ENCODE data around the gene RPH3AL. TPM values are rescaled to one million over a fixed set of nuclear protein-coding genes. Genes with fewer than 3 reads are reported as not detected.

The RPH3AL gene
- polyA plus RNA-seq, 1 experiment: 4.0 TPM

DNA sequence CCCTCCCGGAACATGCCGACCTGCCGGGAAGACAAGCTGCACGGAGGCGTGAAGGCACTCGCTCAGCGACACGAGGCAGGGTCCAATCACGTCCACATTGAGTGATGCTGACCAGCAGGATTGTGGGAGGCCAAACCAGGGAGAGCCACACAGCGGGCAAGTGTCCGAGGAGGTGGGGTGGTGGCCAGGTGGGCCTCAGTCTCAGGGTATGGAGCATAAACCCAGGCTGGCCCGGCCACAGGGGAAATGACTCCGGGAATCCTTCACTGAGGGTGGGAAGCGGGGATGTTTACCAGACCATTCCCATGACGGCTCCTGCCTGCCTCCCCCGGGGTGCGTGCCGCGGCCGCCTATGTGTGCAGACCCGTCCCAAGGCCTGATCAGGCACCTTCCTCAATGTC, 62.5 kb downstream of the RPH3AL start:
- DNase-seq (ENCODE audit: low read depth): no peak
- Histone ChIP-seq H3K4me3 (ENCODE audit: low read depth, low read length) (no peak overlapping the region), H3K27me3 (ENCODE audit: control insufficient read depth, insufficient read depth, low read length) (peaks cover 3% of the 10 kb centered on the region), H3K36me3 (ENCODE audit: control insufficient read depth, insufficient read depth, low read length) (no peaks in the 10 kb centered on the region)
- ChIA-PET POLR2A (no interaction called here), CTCF (no interaction called here)
- TF ChIP-seq, protein P1, sequence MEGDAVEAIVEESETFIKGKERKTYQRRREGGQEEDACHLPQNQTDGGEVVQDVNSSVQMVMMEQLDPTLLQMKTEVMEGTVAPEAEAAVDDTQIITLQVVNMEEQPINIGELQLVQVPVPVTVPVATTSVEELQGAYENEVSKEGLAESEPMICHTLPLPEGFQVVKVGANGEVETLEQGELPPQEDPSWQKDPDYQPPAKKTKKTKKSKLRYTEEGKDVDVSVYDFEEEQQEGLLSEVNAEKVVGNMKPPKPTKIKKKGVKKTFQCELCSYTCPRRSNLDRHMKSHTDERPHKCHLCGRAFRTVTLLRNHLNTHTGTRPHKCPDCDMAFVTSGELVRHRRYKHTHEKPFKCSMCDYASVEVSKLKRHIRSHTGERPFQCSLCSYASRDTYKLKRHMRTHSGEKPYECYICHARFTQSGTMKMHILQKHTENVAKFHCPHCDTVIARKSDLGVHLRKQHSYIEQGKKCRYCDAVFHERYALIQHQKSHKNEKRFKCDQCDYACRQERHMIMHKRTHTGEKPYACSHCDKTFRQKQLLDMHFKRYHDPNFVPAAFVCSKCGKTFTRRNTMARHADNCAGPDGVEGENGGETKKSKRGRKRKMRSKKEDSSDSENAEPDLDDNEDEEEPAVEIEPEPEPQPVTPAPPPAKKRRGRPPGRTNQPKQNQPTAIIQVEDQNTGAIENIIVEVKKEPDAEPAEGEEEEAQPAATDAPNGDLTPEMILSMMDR (IDR thresholded peaks at IDR 0.05; ENCODE audit: insufficient read depth, low read depth, low read length): no peak

- TF ChIP-seq, protein P1 (IDR thresholded peaks at IDR 0.05; ENCODE audit: insufficient read depth, low read depth, low read length): no peak
- no peak overlapping the region for H3K4me3 ChIP-seq (ENCODE audit: low read depth, low read length)
- CTCF ChIA-PET: no interaction called here
- no peak for DNase-seq (ENCODE audit: low read depth)
- peaks cover 3% of the 10 kb centered on the region for H3K27me3 ChIP-seq (ENCODE audit: control insufficient read depth, insufficient read depth, low read length)
- no peaks in the 10 kb centered on the region for H3K36me3 ChIP-seq (ENCODE audit: control insufficient read depth, insufficient read depth, low read length)
- POLR2A ChIA-PET: no interaction called here
Observed at GRCh38 chr17:289409-289808, 63.2 kb downstream of the RPH3AL start.

DNA sequence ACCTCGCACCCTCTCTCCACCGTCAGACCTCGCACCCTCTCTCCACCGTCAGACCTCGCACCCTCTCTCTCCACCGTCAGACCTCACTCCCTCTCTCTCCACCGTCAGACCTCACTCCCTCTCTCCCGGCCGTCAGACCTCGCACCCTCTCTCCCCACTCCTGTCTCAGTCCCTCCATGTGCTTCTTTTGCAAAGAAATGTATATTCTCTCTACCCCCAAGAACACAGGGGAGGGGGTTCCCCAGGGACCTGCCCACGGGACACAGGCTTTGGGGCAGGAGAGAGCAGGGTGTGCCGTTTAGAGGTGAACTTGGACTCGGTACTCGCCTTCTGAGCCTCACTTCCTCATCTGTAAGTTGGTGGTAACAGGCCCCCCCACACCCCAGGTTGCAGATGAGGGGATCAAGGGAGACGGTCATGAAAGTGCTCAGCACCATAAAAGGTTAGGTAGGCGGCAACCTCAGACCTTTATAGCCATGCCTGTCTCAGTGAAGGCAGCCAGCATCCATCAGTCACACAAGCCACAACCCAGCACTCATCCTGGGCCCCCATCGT, 63.7 kb downstream of the RPH3AL start:
- DNase-seq (ENCODE audit: low read depth): no peak
- CTCF ChIA-PET: no interaction called here
- H3K36me3 ChIP-seq (ENCODE audit: control insufficient read depth, insufficient read depth, low read length): no peaks in the 10 kb centered on the region
- TF ChIP-seq, protein P1 (IDR thresholded peaks at IDR 0.05; ENCODE audit: insufficient read depth, low read depth, low read length): no peak
- peaks cover 3% of the 10 kb centered on the region for H3K27me3 ChIP-seq (ENCODE audit: control insufficient read depth, insufficient read depth, low read length)
- H3K4me3 ChIP-seq (ENCODE audit: low read depth, low read length): no peak overlapping the region
- POLR2A ChIA-PET: no interaction called here

- no peak for DNase-seq (ENCODE audit: low read depth)
- Histone ChIP-seq H3K4me3 (ENCODE audit: low read depth, low read length) (no peak overlapping the region), H3K36me3 (ENCODE audit: control insufficient read depth, insufficient read depth, low read length) (no peaks in the 10 kb centered on the region), H3K27me3 (ENCODE audit: control insufficient read depth, insufficient read depth, low read length) (peaks cover 2% of the 10 kb centered on the region; the same call in 1 of the 2 replicates)
- CTCF ChIA-PET: no interaction called here
- TF ChIP-seq, protein P1 (IDR thresholded peaks at IDR 0.05; ENCODE audit: insufficient read depth, low read depth, low read length): no peak
- POLR2A ChIA-PET: no interaction called here
Observed at GRCh38 chr17:286571-286970, 66.0 kb downstream of the RPH3AL start.

- TF ChIP-seq, protein P1 (IDR thresholded peaks at IDR 0.05; ENCODE audit: insufficient read depth, low read depth, low read length): no peak
- no peak for DNase-seq (ENCODE audit: low read depth)
- H3K27me3 ChIP-seq (ENCODE audit: control insufficient read depth, insufficient read depth, low read length): peaks cover 2% of the 10 kb centered on the region; the same call in 1 of the 2 replicates
- ChIA-PET CTCF (no interaction called here), POLR2A (no interaction called here)
- no peak overlapping the region for H3K4me3 ChIP-seq (ENCODE audit: low read depth, low read length)
- no peaks in the 10 kb centered on the region for H3K36me3 ChIP-seq (ENCODE audit: control insufficient read depth, insufficient read depth, low read length)
Observed at GRCh38 chr17:285751-286422, 66.7 kb downstream of the RPH3AL start.
